WTC11 (cell line): Measurements from ENCODE around the gene RAP1GDS1. TPM values are rescaled to one million over a fixed set of nuclear protein-coding genes. Genes with fewer than 3 reads are reported as not detected.

Experiments
- ATAC-seq: fragments of 200-7000 bp; cut with Tn5 transposase; 2 replicates; pipeline ENCODE4 v1.10.0; 2021; ENCODE audit warnings: mild to moderate bottlenecking, moderate library complexity
- CTCF ChIA-PET: fragments of 300-600 bp; sonication (Branson Sonifier 250); formaldehyde crosslinking; loops from one replicate; lab custom pipeline; 2021; ENCODE audit warnings: antibody characterized with exemption; lab: Charles Lee
- POLR2A ChIA-PET: fragments of 350-600 bp; sonication (Branson Sonifier 250); formaldehyde crosslinking; loops from one replicate; lab custom pipeline; 2021; ENCODE audit warnings: antibody characterized with exemption; lab: Charles Lee
- DNase-seq: peaks from one replicate; pipeline ENCODE4 v3.0.0; 2021; ENCODE audit warnings: low spot score
- H3K27ac Mint-ChIP-seq: 2 replicates; pipeline ENCODE4 v1.8.0; 2021; ENCODE audit warnings: mixed read lengths
- H3K27me3 Mint-ChIP-seq: 2 replicates; pipeline ENCODE4 v1.8.0; 2021; ENCODE audit warnings: low read depth, mild to moderate bottlenecking, moderate library complexity, mixed read lengths
- H3K36me3 Mint-ChIP-seq: 2 replicates; pipeline ENCODE4 v1.8.0; 2021; ENCODE audit warnings: mixed read lengths
- H3K4me1 Mint-ChIP-seq: 2 replicates; pipeline ENCODE4 v1.8.0; 2022; ENCODE audit warnings: mixed read lengths
- H3K4me3 Mint-ChIP-seq: 2 replicates; pipeline ENCODE4 v1.8.0; 2021; ENCODE audit warnings: mild to moderate bottlenecking, moderate library complexity, mixed read lengths
- H3K9me3 Mint-ChIP-seq: 2 replicates; pipeline ENCODE4 v1.8.0; 2021; ENCODE audit warnings: mixed read lengths
- AR ChIP-seq: fragments of 250-450 bp; sonication (Bioruptor Pico); IDR thresholded peaks from 2 replicates; pipeline ENCODE4 v1.9.0; 2021; ENCODE audit warnings: mild to moderate bottlenecking
- ESRRA ChIP-seq: sonication (generic); formaldehyde crosslinking; IDR thresholded peaks from 2 replicates; pipeline ENCODE4 v1.8.1; 2022; ENCODE audit warnings: mild to moderate bottlenecking, missing genetic modification reagents, borderline replicate concordance
- GTF2I ChIP-seq: fragments of 250-450 bp; sonication (Bioruptor Pico); conservative IDR thresholded peaks from 2 replicates; pipeline ENCODE4 v1.4.0; 2021; ENCODE audit warnings: mild to moderate bottlenecking
- IRF2 ChIP-seq: sonication (generic); formaldehyde crosslinking; IDR thresholded peaks from 2 replicates; pipeline ENCODE4 v1.8.0; 2022; ENCODE audit warnings: low read depth, missing genetic modification reagents, borderline replicate concordance
- NR2C2 ChIP-seq: sonication (generic); formaldehyde crosslinking; IDR thresholded peaks from 2 replicates; pipeline ENCODE4 v1.8.0; 2022; ENCODE audit warnings: mild to moderate bottlenecking, missing genetic modification reagents
- OVOL2 ChIP-seq: fragments of 250-450 bp; sonication (Bioruptor Pico); IDR thresholded peaks from 2 replicates; pipeline ENCODE4 v1.9.0; 2021; ENCODE audit warnings: mild to moderate bottlenecking, borderline replicate concordance
- ZMAT4 ChIP-seq: fragments of 250-450 bp; sonication (Bioruptor Pico); IDR thresholded peaks from 2 replicates; pipeline ENCODE4 v1.9.0; 2021; ENCODE audit warnings: mild to moderate bottlenecking
- ZNF219 ChIP-seq: sonication (generic); formaldehyde crosslinking; IDR thresholded peaks from 2 replicates; pipeline ENCODE4 v1.8.0; 2023; ENCODE audit warnings: missing genetic modification reagents, mild to moderate bottlenecking, borderline replicate concordance
- ZNF317 ChIP-seq: sonication (generic); formaldehyde crosslinking; IDR thresholded peaks from 2 replicates; pipeline ENCODE4 v1.8.1; 2023; ENCODE audit warnings: low read depth, mild to moderate bottlenecking, moderate library complexity, missing genetic modification reagents, borderline replicate concordance
- ZNF396 ChIP-seq: fragments of 250-450 bp; sonication (Bioruptor Pico); IDR thresholded peaks from 2 replicates; pipeline ENCODE4 v1.8.0; 2021; ENCODE audit warnings: mild to moderate bottlenecking, moderate library complexity, borderline replicate concordance
- total RNA-seq: library from RNA; stranded (reverse); gene quantifications from 3 replicates; pipeline ENCODE4 v1.2.3, GENCODE V29; 2021
- TF ChIP-seq, protein P1 (sequence below): fragments of 250-450 bp; sonication (Bioruptor Pico); conservative IDR thresholded peaks from 2 replicates; pipeline ENCODE4 v1.9.0; 2021; ENCODE audit warnings: mild to moderate bottlenecking
- TF ChIP-seq, protein P2 (sequence below): fragments of 250-450 bp; sonication (Bioruptor Pico); IDR thresholded peaks from 2 replicates; pipeline ENCODE4 v2.1.2; 2022; ENCODE audit warnings: mild to moderate bottlenecking, moderate library complexity

Gene RAP1GDS1
- total RNA-seq, 1 experiment from 2014 or later, result 29.9 TPM

DNA sequence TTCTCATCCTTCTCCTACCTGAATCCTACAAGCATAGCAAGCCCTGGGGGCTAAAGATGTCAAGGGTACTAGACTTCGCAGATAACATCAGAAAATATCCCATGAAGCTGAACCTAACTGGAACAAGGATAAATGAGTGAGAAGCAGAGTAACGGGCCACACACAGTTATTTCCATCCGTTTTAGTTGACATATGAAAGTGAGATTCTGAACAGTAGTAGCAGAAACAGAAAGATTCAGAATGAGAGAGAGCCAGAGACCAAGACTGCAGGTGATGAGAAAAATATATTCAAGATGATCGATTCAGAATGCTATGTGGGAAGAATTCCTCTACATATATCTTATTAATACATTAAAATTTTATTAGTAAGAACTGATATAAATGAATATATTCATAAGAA lies 232.1 kb downstream of the RAP1GDS1 start:
- ChIA-PET POLR2A (interaction anchor here (0.5 kb wide), 1 partner anchor 1108 kb away, joined by 3 read pairs; no protein-coding TSS in a partner anchor), CTCF (interaction anchor here (1.1 kb wide), 1 partner anchor 13 kb away, joined by 3 read pairs; no protein-coding TSS in a partner anchor)
- no peak overlapping the region for H3K4me3 Mint-ChIP-seq
- H3K27me3 Mint-ChIP-seq, result no peaks in the 10 kb centered on the region
- DNase-seq, result no peak
- no peak for ATAC-seq
- no peak overlapping the region for H3K27ac Mint-ChIP-seq
- no peak for TF ChIP-seq ESRRA (CRISPR knock-in tag)
- no peak for TF ChIP-seq OVOL2 (CRISPR knock-in tag)
- TF ChIP-seq, protein P1, sequence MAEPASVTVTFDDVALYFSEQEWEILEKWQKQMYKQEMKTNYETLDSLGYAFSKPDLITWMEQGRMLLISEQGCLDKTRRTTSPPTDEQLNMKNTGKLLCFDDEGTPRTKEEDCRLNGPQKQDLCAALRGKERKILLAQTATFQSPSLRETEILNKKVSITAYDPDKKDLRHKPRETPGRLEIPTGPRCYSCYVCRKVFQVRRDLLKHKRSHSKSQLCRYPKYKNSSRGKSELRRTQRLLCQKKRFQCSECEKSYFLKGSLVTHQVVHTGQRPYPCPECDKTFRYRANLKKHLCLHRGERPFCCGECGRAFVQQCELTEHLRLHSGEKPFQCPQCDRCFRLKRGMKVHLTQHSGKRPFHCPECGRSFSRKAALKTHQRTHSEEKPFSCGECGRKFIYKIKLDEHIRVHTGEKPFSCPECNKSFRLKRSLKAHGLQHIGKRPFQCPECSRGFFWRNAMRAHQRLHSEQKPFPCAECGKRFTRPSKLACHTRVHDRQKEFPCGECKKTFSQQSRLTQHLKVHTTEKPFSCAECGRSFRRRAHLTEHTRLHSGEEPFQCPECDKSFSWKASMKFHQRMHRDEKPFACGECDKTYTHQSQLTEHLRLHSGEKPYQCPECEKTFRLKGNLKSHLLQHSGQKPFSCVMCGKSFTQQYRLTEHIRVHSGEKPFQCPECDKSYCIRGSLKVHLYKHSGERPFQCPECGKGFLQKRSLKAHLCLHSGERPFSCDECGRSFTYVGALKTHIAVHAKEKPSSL (CRISPR knock-in tag), result no peak
- TF ChIP-seq NR2C2 (CRISPR knock-in tag), result no peak
- TF ChIP-seq IRF2 (CRISPR knock-in tag), result no peak
- no peak for TF ChIP-seq ZNF317 (CRISPR knock-in tag)
- TF ChIP-seq, protein P2, sequence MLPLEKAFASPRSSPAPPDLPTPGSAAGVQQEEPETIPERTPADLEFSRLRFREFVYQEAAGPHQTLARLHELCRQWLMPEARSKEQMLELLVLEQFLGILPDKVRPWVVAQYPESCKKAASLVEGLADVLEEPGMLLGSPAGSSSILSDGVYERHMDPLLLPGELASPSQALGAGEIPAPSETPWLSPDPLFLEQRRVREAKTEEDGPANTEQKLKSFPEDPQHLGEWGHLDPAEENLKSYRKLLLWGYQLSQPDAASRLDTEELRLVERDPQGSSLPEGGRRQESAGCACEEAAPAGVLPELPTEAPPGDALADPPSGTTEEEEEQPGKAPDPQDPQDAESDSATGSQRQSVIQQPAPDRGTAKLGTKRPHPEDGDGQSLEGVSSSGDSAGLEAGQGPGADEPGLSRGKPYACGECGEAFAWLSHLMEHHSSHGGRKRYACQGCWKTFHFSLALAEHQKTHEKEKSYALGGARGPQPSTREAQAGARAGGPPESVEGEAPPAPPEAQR, result no peak
- no peak for TF ChIP-seq ZNF396 (CRISPR knock-in tag)
- no peak for TF ChIP-seq GTF2I (CRISPR knock-in tag)
- no peak for TF ChIP-seq ZNF219 (CRISPR knock-in tag)
- no peak for TF ChIP-seq AR (CRISPR knock-in tag)
- no peak for TF ChIP-seq ZMAT4 (CRISPR knock-in tag)
- no peaks in the 10 kb centered on the region for H3K36me3 Mint-ChIP-seq
- no peaks in the 10 kb centered on the region for H3K9me3 Mint-ChIP-seq
- peaks cover 37% of the 10 kb centered on the region for H3K4me1 Mint-ChIP-seq

Other genes starting within 250 kb of the RAP1GDS1 start
- 0.17 to 0.39 TPM (median 0.18 TPM) in 3 replicates for gene STPG2, start 117.9 kb upstream of the RAP1GDS1 start, total RNA-seq